Gastrocnemius medialis (tissue), 4 donors: ENCODE results near the gene TOP3A. TPM values are rescaled to one million over a fixed set of nuclear protein-coding genes. Genes with fewer than 3 reads are reported as not detected.
"Not testable (repeated sequence)": the region's sequence is repeated elsewhere in the genome, so short reads cannot be mapped to it uniquely, and the experiment has no call there.

Experiments used
- ATAC-seq, 2 donors: fragments of 150-250 bp; one replicate each; pipeline ENCODE4 v1.9.1; 2016
- DNase-seq, 2 donors: peaks; one replicate each; pipeline ENCODE4 v3.0.0-alpha.2; 2019
- H3K27ac ChIP-seq, 4 donors: fragments of 200-600 bp; sonication (generic); 1 replicate in 1 of 4; 2 replicates in 3 of 4; pipeline ENCODE4 v1.5.1; 2016 to 2018; ENCODE audit warnings: mild to moderate bottlenecking in 2 of 4, moderate library complexity in 1 of 4
- H3K27me3 ChIP-seq, 3 donors: fragments of 200-600 bp; sonication (generic) in 2 of 3; 1 replicate in 1 of 3; 2 replicates in 2 of 3; pipeline versions ENCODE4 v1.5.1 to v1.6.0; 2016 to 2019; ENCODE audit warnings: mild to moderate bottlenecking in 1 of 3, moderate library complexity in 1 of 3
- H3K36me3 ChIP-seq, 2 donors: fragments of 200-600 bp; sonication (generic) in 1 of 2; one replicate each; pipeline ENCODE4 v1.5.1; 2017 to 2018
- H3K4me1 ChIP-seq, 2 donors: fragments of 200-600 bp; sonication (generic) in 1 of 2; one replicate each; pipeline ENCODE4 v1.5.1; 2016 to 2017; ENCODE audit warnings: mild to moderate bottlenecking in 2 of 2
- H3K4me3 ChIP-seq, 4 donors: fragments of 200-600 bp; sonication (generic) in 3 of 4; 1 replicate in 1 of 4; 2 replicates in 3 of 4; pipeline ENCODE4 v1.5.1; 2016 to 2019; ENCODE audit warnings: mild to moderate bottlenecking in 2 of 4
- H3K9me3 ChIP-seq, 3 donors: fragments of 200-600 bp; sonication (generic) in 2 of 3; 1 replicate in 1 of 3; 2 replicates in 2 of 3; pipeline ENCODE4 v1.5.1; 2016 to 2019
- CTCF ChIP-seq, 5 experiments: fragments of 450-650 bp in 3 of 5; fragments of 200-600 bp in 2 of 5; sonication (generic) in 2 of 5; IDR thresholded peaks in 4 of 5; conservative IDR thresholded peaks in 1 of 5; 1 replicate in 4 of 5; 2 replicates in 1 of 5; pipeline ENCODE4 v1.5.1; 2016 to 2019; ENCODE audit warnings: antibody characterized with exemption in 5 of 5, mild to moderate bottlenecking in 3 of 5, moderate library complexity in 3 of 5
- POLR2A ChIP-seq, 2 donors: fragments of 450-650 bp; IDR thresholded peaks; one replicate each; pipeline ENCODE4 v1.6.1; 2017; ENCODE audit warnings: antibody characterized with exemption in 2 of 2, mild to moderate bottlenecking in 2 of 2, moderate library complexity in 2 of 2
- in situ Hi-C, 4 donors: fragments of 200-750 bp; cut with MboI; loops; one replicate each; pipeline versions ENCODE4 v1.15.0 to v1.8.0; 2017; ENCODE audit warnings: low sequenced_read_pairs in 4 of 4
- intact Hi-C: fragments of 100-400 bp; cut with DNase I; formaldehyde crosslinking; loops from one replicate; pipeline ENCODE4 v1.15.1; 2023; ENCODE audit warnings: low total_unique reads
- total RNA-seq, 4 donors: library from RNA; depleted of rRNA; stranded (reverse); fragments of >200 nt; gene quantifications; one replicate each; pipeline versions ENCODE4 v1.1.0 to v1.2.3, GENCODE V29; 2016

Gene TOP3A
- total RNA-seq, 4 donors from 2014 or later, result 17.7 to 62.4 (median 22.1) TPM

- DNase-seq (no peak), ATAC-seq (no peak)
- in situ Hi-C loops, result no loop called here
- intact Hi-C loops, result no loop called here
- TF ChIP-seq POLR2A (IDR thresholded peaks at IDR 0.05), result no peak
- no peak for TF ChIP-seq CTCF (IDR thresholded peaks at IDR 0.05 in 4 of 5, conservative IDR thresholded peaks at IDR 0.05 in 1 of 5)
- H3K27ac ChIP-seq, result no peak overlapping the region
- no peaks in the 10 kb centered on the region for H3K9me3 ChIP-seq
- no peaks in the 10 kb centered on the region for H3K4me1 ChIP-seq
- no peaks in the 10 kb centered on the region for H3K27me3 ChIP-seq
- no peak overlapping the region for H3K4me3 ChIP-seq
- peaks cover 2 to 76% of the 10 kb centered on the region in 2 donors for H3K36me3 ChIP-seq
Observed at GRCh38 chr17:18300725-18301480, 13.9 kb downstream of the TOP3A start.

- H3K27me3 ChIP-seq, DNase-seq, H3K9me3 ChIP-seq, intact Hi-C loops, ATAC-seq, H3K4me1 ChIP-seq, H3K27ac ChIP-seq, H3K4me3 ChIP-seq, in situ Hi-C loops: not testable (repeated sequence)
- peaks cover 2 to 58% of the 10 kb centered on the region in 2 donors for H3K36me3 ChIP-seq
Observed at GRCh38 chr17:18298061-18298460, 16.7 kb downstream of the TOP3A start.

- no peak for TF ChIP-seq CTCF (IDR thresholded peaks at IDR 0.05 in 4 of 5, conservative IDR thresholded peaks at IDR 0.05 in 1 of 5)
- TF ChIP-seq POLR2A (IDR thresholded peaks at IDR 0.05), result no peak
- Histone ChIP-seq H3K4me3 (no peak overlapping the region), H3K27ac (peak overlapping the region; percentile 57 to 75 (median 66)), H3K27me3 (no peaks in the 10 kb centered on the region), H3K36me3 (peaks cover 0 to 66% of the 10 kb centered on the region in 2 donors), H3K4me1 (peaks cover 5 to 10% of the 10 kb centered on the region in 2 donors), H3K9me3 (no peaks in the 10 kb centered on the region)
- DNase-seq (peak in 1 of 2 donors; percentile 35), ATAC-seq (peak; percentile 78)
- in situ Hi-C loops (no loop called here), intact Hi-C loops (no loop called here)
Observed at GRCh38 chr17:18291718-18292540, 22.9 kb downstream of the TOP3A start.

GRCh38 chr17:18285296-18285695, 29.5 kb downstream of the TOP3A start:
- H3K4me1 ChIP-seq, result no peaks in the 10 kb centered on the region
- no peaks in the 10 kb centered on the region for H3K9me3 ChIP-seq
- TF ChIP-seq CTCF (IDR thresholded peaks at IDR 0.05 in 4 of 5, conservative IDR thresholded peaks at IDR 0.05 in 1 of 5), result no peak
- TF ChIP-seq POLR2A (IDR thresholded peaks at IDR 0.05), result no peak
- DNase-seq (no peak), ATAC-seq (no peak)
- intact Hi-C loops, result no loop called here
- peaks cover 0 to 90% of the 10 kb centered on the region in 2 donors for H3K36me3 ChIP-seq
- H3K27ac ChIP-seq, result no peak overlapping the region
- in situ Hi-C loops, result no loop called here
- H3K27me3 ChIP-seq, result no peaks in the 10 kb centered on the region
- H3K4me3 ChIP-seq, result no peak overlapping the region

- intact Hi-C loops, result no loop called here
- DNase-seq (no peak), ATAC-seq (no peak)
- H3K9me3 ChIP-seq, result no peaks in the 10 kb centered on the region
- no peaks in the 10 kb centered on the region for H3K27me3 ChIP-seq
- H3K27ac ChIP-seq, result no peak overlapping the region
- in situ Hi-C loops, result no loop called here
- H3K36me3 ChIP-seq, result peaks cover 0 to 93% of the 10 kb centered on the region in 2 donors
- H3K4me3 ChIP-seq, result no peak overlapping the region
- no peaks in the 10 kb centered on the region for H3K4me1 ChIP-seq
- TF ChIP-seq CTCF (IDR thresholded peaks at IDR 0.05 in 4 of 5, conservative IDR thresholded peaks at IDR 0.05 in 1 of 5) (no peak), POLR2A (IDR thresholded peaks at IDR 0.05) (no peak)
Observed at GRCh38 chr17:18281788-18282187, 33.0 kb downstream of the TOP3A start.
